ENCODE data around the gene TMEM248. TPM values are rescaled to one million over a fixed set of nuclear protein-coding genes. Genes with fewer than 3 reads are reported as not detected.
"Not testable (repeated sequence)": the region's sequence is repeated elsewhere in the genome, so short reads cannot be mapped to it uniquely, and the experiment has no call there.

TMEM248 gene
- total and polyA plus RNA-seq, 2 of the 8 experiments (the other 6 are each of a cell fraction or from before 2014, with no cell fraction given), result 63.6 to 126 TPM

DNA sequence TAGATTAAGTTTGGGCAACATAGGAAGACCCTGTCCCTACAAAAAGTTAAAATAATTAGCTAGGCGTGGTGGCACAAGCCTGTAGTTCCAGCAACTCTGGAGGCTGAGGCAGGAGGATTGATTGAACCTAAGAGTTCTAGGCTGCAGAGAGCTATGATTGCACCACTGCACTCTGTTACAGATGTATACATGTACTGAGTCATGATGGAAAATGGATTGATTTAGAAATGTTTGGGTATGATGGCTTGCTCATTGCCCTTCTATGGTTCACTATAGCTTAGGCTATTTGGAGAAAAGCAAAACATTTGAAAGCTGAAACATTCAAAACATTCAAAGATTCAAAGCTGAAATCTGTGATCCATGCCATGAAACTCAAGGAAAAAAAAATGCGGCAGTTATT, 58.0 kb downstream of the TMEM248 start:
- not testable (repeated sequence) for H2AFZ ChIP-seq (ENCODE audit: low read length); H3K4me3 ChIP-seq (ENCODE audit: extremely low read depth in 1 of 4, insufficient read depth in 2 of 4, low read depth in 3 of 4, low read length in 4 of 4); H2BK20ac ChIP-seq (ENCODE audit: low read length); H3K23ac ChIP-seq (ENCODE audit: insufficient read length); H4K5ac ChIP-seq (ENCODE audit: insufficient read length, low read depth, low read length); H2BK120ac ChIP-seq (replicated peaks; ENCODE audit: low read depth, low read length); H3K14ac ChIP-seq (ENCODE audit: insufficient read length); H3K27ac ChIP-seq (ENCODE audit: low read depth, low read length); H3K9me3 ChIP-seq (ENCODE audit: insufficient read depth in 2 of 2, low read depth in 1 of 2, low read length in 1 of 2); H3K36me3 ChIP-seq (ENCODE audit: control insufficient read depth in 2 of 4, insufficient read depth in 4 of 4, low read length in 3 of 4); H2BK12ac ChIP-seq (ENCODE audit: low read depth, low read length); H3K4me2 ChIP-seq (ENCODE audit: insufficient read depth in 1 of 2, low read depth in 2 of 2, low read length in 2 of 2); H2BK15ac ChIP-seq (ENCODE audit: low read length); H2BK5ac ChIP-seq (ENCODE audit: low read depth, low read length); H4K20me1 ChIP-seq (replicated peaks in 1 of 2; ENCODE audit: control insufficient read depth in 1 of 2, insufficient read depth in 2 of 2, low read length in 2 of 2); DNase-seq (ENCODE audit: low read depth in 1 of 2, low spot score in 2 of 2); H4K8ac ChIP-seq (ENCODE audit: extremely low read depth, insufficient read depth, low read length); H3K4ac ChIP-seq (replicated peaks; ENCODE audit: insufficient read length, low read depth, low read length); H3K4me1 ChIP-seq (replicated peaks in 1 of 4; ENCODE audit: control insufficient read depth in 3 of 4, insufficient read depth in 4 of 4, low read length in 3 of 4); H3K79me2 ChIP-seq (ENCODE audit: control insufficient read depth in 1 of 2, insufficient read depth in 2 of 2, low read length in 2 of 2); H2AK5ac ChIP-seq (ENCODE audit: low read depth, low read length); H3K23me2 ChIP-seq (ENCODE audit: low read depth, low read length); H3K9ac ChIP-seq (replicated peaks in 1 of 4; ENCODE audit: extremely low read depth in 1 of 4, low read depth in 3 of 4, low read length in 3 of 4); H3K18ac ChIP-seq (ENCODE audit: extremely low read depth, low read length); H3K27me3 ChIP-seq (replicated peaks in 1 of 4; ENCODE audit: control insufficient read depth in 3 of 4, extremely low read depth in 1 of 4, insufficient read depth in 3 of 4, low read length in 3 of 4); H3K79me1 ChIP-seq (ENCODE audit: low read depth, low read length); H4K91ac ChIP-seq (replicated peaks; ENCODE audit: insufficient read length, low read length); H3K56ac ChIP-seq (replicated peaks; ENCODE audit: insufficient read length, low read depth, low read length)
- POLR2A ChIA-PET (ENCODE audit: partially characterized antibody), result interaction anchor here (0.6 kb wide), 2 partner anchors 499 to 1005 kb away, joined by 3 to 4 read pairs; no protein-coding TSS in a partner anchor
- FAIRE-seq, result peak; percentile 24
- CTCF ChIA-PET (ENCODE audit: partially characterized antibody), result interaction anchor here (0.9 kb wide), 1 partner anchor 169 kb away, joined by 3 read pairs; no protein-coding TSS in a partner anchor
- 89% methylated on average over 2 of the region's 2 CpGs; no CpG with 5 or more reads in 1 of the 2 experiments for WGBS, 2 experiments (ENCODE audit: extremely low coverage in 1 of 2, insufficient coverage in 1 of 2, insufficient read length in 1 of 2, insufficient replicate concordance in 2 of 2, low coverage in 1 of 2, low lambda C conversion rate in 2 of 2, missing lambda C conversion rate in 1 of 2)

DNA sequence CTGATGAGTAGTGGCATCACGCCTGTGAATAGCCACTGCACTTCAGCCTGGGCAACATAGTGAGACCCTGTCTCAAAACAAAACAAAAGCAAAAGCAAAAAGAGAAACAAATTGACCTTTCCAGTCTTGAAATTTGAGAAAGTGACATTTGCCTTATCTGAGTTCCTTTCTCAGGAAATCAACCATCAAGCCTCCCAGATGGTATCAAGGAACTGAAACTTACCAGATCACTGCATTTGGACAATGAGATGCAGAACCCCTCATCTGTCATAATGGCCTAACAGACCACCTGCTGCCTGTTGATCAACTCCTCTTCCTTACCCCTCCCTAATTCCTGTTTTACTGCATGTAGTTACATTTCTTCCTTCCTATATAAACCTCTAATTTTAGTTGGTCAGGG, 59.3 kb downstream of the TMEM248 start:
- 92% methylated on average over 1 of the region's 1 CpG; no CpG with 5 or more reads in 1 of the 2 experiments for WGBS, 2 experiments (ENCODE audit: extremely low coverage in 1 of 2, insufficient coverage in 1 of 2, insufficient read length in 1 of 2, insufficient replicate concordance in 2 of 2, low coverage in 1 of 2, low lambda C conversion rate in 2 of 2, missing lambda C conversion rate in 1 of 2)
- CTCF ChIA-PET (ENCODE audit: partially characterized antibody), result interaction anchor here (1.6 kb wide), 1 partner anchor 75 kb away, joined by 3 read pairs; no protein-coding TSS in a partner anchor

More for the DNA sequence above, 59.3 kb downstream of the TMEM248 start:
- H3K18ac ChIP-seq (ENCODE audit: extremely low read depth, low read length); POLR2A ChIA-PET (ENCODE audit: partially characterized antibody); H3K36me3 ChIP-seq (ENCODE audit: control insufficient read depth in 2 of 4, insufficient read depth in 4 of 4, low read length in 3 of 4); H2AK5ac ChIP-seq (ENCODE audit: low read depth, low read length); H4K20me1 ChIP-seq (replicated peaks in 1 of 2; ENCODE audit: control insufficient read depth in 1 of 2, insufficient read depth in 2 of 2, low read length in 2 of 2); FAIRE-seq; H2BK5ac ChIP-seq (ENCODE audit: low read depth, low read length); DNase-seq (ENCODE audit: low read depth in 1 of 2, low spot score in 2 of 2); H2BK15ac ChIP-seq (ENCODE audit: low read length); H3K14ac ChIP-seq (ENCODE audit: insufficient read length); H3K9ac ChIP-seq (replicated peaks in 1 of 4; ENCODE audit: extremely low read depth in 1 of 4, low read depth in 3 of 4, low read length in 3 of 4); H3K4me3 ChIP-seq (ENCODE audit: extremely low read depth in 1 of 4, insufficient read depth in 2 of 4, low read depth in 3 of 4, low read length in 4 of 4); H3K4me1 ChIP-seq (replicated peaks in 1 of 4; ENCODE audit: control insufficient read depth in 3 of 4, insufficient read depth in 4 of 4, low read length in 3 of 4); H4K91ac ChIP-seq (replicated peaks; ENCODE audit: insufficient read length, low read length); H3K79me2 ChIP-seq (ENCODE audit: control insufficient read depth in 1 of 2, insufficient read depth in 2 of 2, low read length in 2 of 2); H3K56ac ChIP-seq (replicated peaks; ENCODE audit: insufficient read length, low read depth, low read length); H3K27me3 ChIP-seq (replicated peaks in 1 of 4; ENCODE audit: control insufficient read depth in 3 of 4, extremely low read depth in 1 of 4, insufficient read depth in 3 of 4, low read length in 3 of 4); H4K5ac ChIP-seq (ENCODE audit: insufficient read length, low read depth, low read length); H3K23ac ChIP-seq (ENCODE audit: insufficient read length); H2BK20ac ChIP-seq (ENCODE audit: low read length); H3K23me2 ChIP-seq (ENCODE audit: low read depth, low read length); H3K27ac ChIP-seq (ENCODE audit: low read depth, low read length); H3K4me2 ChIP-seq (ENCODE audit: insufficient read depth in 1 of 2, low read depth in 2 of 2, low read length in 2 of 2); H2BK120ac ChIP-seq (replicated peaks; ENCODE audit: low read depth, low read length); H3K79me1 ChIP-seq (ENCODE audit: low read depth, low read length); H3K9me3 ChIP-seq (ENCODE audit: insufficient read depth in 2 of 2, low read depth in 1 of 2, low read length in 1 of 2); H3K4ac ChIP-seq (replicated peaks; ENCODE audit: insufficient read length, low read depth, low read length); H4K8ac ChIP-seq (ENCODE audit: extremely low read depth, insufficient read depth, low read length); H2AFZ ChIP-seq (ENCODE audit: low read length); H2BK12ac ChIP-seq (ENCODE audit: low read depth, low read length): not testable (repeated sequence)

All from H1 (cell line).